GM18870 (cell line): ENCODE measurements around the gene CPXM1.

Source experiments
- ATAC-seq: cut with Tn5 transposase; IDR thresholded peaks from one replicate; pipeline ENCODE4 v1.9.1; 2021; ENCODE audit warnings: moderate library complexity; ENCODE audit not compliant: unreplicated experiment

CPXM1 gene

GRCh38 chr20:2804041-2804828 is 3.8 kb upstream of the CPXM1 start:
- ATAC-seq, result no peak

- no peak for ATAC-seq
Observed at GRCh38 chr20:2801286-2801728, 880 bp upstream of the CPXM1 start.

- ATAC-seq, result no peak
Observed at GRCh38 chr20:2799688-2800520, 523 bp downstream of the CPXM1 start.

- ATAC-seq, result no peak
Observed at GRCh38 chr20:2799271-2799670, 1.2 kb downstream of the CPXM1 start.

GRCh38 chr20:2798814-2799213 is 1.6 kb downstream of the CPXM1 start:
- no peak for ATAC-seq

- no peak for ATAC-seq
Observed at GRCh38 chr20:2798095-2798805, 2.2 kb downstream of the CPXM1 start.

GRCh38 chr20:2797136-2797983 is 3.1 kb downstream of the CPXM1 start:
- no peak for ATAC-seq

GRCh38 chr20:2796011-2796660 is 4.3 kb downstream of the CPXM1 start:
- ATAC-seq, result no peak

GRCh38 chr20:2795451-2795850 is 5.0 kb downstream of the CPXM1 start:
- no peak for ATAC-seq

GRCh38 chr20:2794866-2795447 is 5.5 kb downstream of the CPXM1 start:
- ATAC-seq, result no peak

GRCh38 chr20:2794202-2794748 is 6.2 kb downstream of the CPXM1 start:
- no peak for ATAC-seq

GRCh38 chr20:2793471-2793870 is 7.0 kb downstream of the CPXM1 start:
- ATAC-seq, result no peak

GRCh38 chr20:2783908-2784566 is 16.4 kb downstream of the CPXM1 start:
- ATAC-seq, result no peak

- ATAC-seq, result no peak
Observed at GRCh38 chr20:2780948-2781347, 19.5 kb downstream of the CPXM1 start.

- no peak for ATAC-seq
Observed at GRCh38 chr20:2778602-2779321, 21.7 kb downstream of the CPXM1 start.

- no peak for ATAC-seq
Observed at GRCh38 chr20:2775139-2775538, 25.3 kb downstream of the CPXM1 start.

GRCh38 chr20:2773812-2774211 is 26.6 kb downstream of the CPXM1 start:
- no peak for ATAC-seq

- no peak for ATAC-seq
Observed at GRCh38 chr20:2771631-2772080, 28.8 kb downstream of the CPXM1 start.
